ENCODE data around the gene EFCC1. TPM values are rescaled to one million over a fixed set of nuclear protein-coding genes. Genes with fewer than 3 reads are reported as not detected.
A peak's percentile ranks its signal among the peaks of the same experiment; 100 is the strongest.

EFCC1 gene
- total RNA-seq, 1 experiment from 2014 or later, result 1.5 TPM

DNA sequence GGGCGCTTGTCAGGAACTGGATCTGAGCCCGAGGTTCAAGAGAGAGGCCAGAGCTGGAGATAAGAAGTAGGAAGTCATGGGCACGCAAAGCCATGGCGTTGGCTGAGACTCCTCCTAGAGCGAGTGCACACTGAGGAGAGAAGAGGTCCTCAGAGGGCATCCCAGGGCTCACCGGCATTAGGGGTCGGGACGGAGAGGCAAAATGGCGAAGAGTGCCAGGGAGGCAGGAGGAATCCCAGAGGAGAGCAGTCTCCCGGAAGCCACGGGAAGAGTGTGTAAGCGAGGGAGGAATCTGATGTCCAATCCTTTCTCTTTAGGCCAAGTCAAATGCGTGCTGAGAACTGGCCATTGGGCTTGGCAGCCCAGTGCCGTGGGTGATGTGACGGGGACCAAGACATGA, 24.0 kb downstream of the EFCC1 start:
- no peak for DNase-seq (ENCODE audit: low read depth in 1 of 2, low spot score in 2 of 2)
- H3K36me3 ChIP-seq, result no peaks in the 10 kb centered on the region
- peaks cover 23% of the 10 kb centered on the region for H3K4me1 ChIP-seq (replicated peaks)
- no peaks in the 10 kb centered on the region for H3K27me3 ChIP-seq (replicated peaks)
- H3K27ac ChIP-seq, result no peak overlapping the region
- no peaks in the 10 kb centered on the region for H3K9me3 ChIP-seq (replicated peaks)
- no peak overlapping the region for H3K4me3 ChIP-seq

DNA sequence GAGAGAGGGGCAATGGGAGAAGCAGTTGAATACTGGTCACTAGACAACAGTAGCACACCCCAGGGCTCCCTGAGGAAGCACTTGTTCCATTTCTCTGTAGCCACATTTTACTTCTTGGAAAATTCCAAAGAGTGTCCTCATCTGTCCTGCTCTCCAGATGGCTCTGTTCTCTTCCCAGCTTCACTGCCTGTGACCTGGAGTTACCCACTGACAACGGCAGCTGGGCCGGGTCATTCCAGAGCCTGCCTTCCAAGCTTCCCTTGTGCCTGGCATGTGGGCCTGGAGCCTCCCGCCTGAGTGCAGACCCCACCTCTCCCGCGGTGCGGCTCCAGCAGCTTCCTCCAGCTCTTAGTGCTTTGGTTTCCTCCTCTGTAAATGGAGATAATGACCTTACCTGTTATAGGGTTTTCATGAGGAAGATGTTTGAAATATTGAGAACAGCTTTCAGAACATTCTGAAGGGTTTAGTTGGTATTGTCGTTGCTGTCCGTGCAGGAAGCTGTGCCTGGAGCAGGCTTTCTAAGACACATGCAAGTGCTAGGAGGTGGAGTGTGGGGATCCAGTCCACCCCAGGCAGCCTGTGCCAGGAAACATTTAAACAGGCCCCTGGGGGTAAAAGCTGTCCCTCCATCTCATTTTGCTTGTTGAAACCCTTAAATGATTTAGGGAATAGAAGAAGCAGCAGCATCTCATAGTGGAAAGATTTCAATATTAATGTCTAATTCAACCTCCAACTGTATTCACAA, 24.8 kb downstream of the EFCC1 start:
- no peak overlapping the region for H3K27ac ChIP-seq
- no peak for DNase-seq (ENCODE audit: low read depth in 1 of 2, low spot score in 2 of 2)
- H3K9me3 ChIP-seq (replicated peaks), result no peaks in the 10 kb centered on the region
- peaks cover 18% of the 10 kb centered on the region for H3K4me1 ChIP-seq (replicated peaks)
- no peaks in the 10 kb centered on the region for H3K27me3 ChIP-seq (replicated peaks)
- H3K4me3 ChIP-seq, result no peak overlapping the region
- H3K36me3 ChIP-seq, result no peaks in the 10 kb centered on the region

DNA sequence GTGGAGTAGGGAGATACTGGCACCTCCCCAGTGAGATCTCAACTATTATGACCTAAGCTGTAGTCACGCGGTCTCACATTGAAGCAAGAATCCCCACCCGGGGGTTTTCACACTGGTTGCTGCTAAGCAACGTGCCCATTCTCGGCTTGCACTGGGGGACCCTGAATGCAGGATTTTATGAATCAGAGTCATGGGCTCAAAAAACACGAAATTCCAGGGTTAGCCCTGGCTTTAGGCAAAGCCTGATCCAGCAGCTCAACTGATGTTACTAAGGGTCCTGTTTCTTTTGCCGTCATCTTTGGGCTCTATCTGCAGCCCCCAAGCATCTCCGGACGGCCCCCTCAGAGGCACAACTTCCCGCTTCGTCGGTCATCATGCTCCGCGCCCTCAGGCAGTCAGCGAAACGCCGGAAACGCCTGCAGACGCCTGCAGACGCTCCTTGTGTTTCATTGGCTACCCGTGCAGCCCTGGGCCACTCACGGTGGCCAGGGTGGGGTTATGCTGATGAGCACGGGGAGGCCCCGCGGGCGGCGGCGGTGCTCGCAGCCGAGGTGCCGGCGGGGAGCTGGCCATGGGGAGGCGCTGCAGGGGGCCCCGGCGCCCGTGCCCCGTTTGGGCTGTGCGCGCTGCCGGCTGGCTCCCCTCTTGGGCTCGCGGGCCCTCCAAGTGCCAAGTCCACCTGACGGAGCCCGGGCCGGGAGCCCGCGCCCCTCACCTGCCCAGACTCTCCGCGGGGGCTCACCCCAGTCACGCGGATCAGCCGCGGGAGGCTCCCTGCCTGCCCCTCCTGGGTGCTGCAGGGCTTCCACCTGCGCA, 25.8 kb downstream of the EFCC1 start:
- Histone ChIP-seq H3K4me3 (no peak overlapping the region), H3K27ac (no peak overlapping the region), H3K9me3 (replicated peaks) (no peaks in the 10 kb centered on the region), H3K36me3 (no peaks in the 10 kb centered on the region), H3K27me3 (replicated peaks) (no peaks in the 10 kb centered on the region), H3K4me1 (replicated peaks) (peaks cover 9% of the 10 kb centered on the region)
- no peak for DNase-seq (ENCODE audit: low read depth in 1 of 2, low spot score in 2 of 2)

GRCh38 chr3:129027544-129027880, 26.4 kb downstream of the EFCC1 start:
- H3K36me3 ChIP-seq, result no peaks in the 10 kb centered on the region
- H3K9me3 ChIP-seq (replicated peaks), result no peaks in the 10 kb centered on the region
- DNase-seq (ENCODE audit: low read depth in 1 of 2, low spot score in 2 of 2), result no peak
- H3K4me1 ChIP-seq (replicated peaks), result 0 out of 2 replicates have a peak, but pooled peaks cover 7% of the 10 kb centered on the region
- H3K4me3 ChIP-seq, result no peak overlapping the region
- no peak overlapping the region for H3K27ac ChIP-seq
- no peaks in the 10 kb centered on the region for H3K27me3 ChIP-seq (replicated peaks)

GRCh38 chr3:129028866-129029265, 27.8 kb downstream of the EFCC1 start:
- Histone ChIP-seq H3K9me3 (replicated peaks) (no peaks in the 10 kb centered on the region), H3K27me3 (replicated peaks) (no peaks in the 10 kb centered on the region), H3K36me3 (no peaks in the 10 kb centered on the region), H3K4me3 (no peak overlapping the region), H3K27ac (no peak overlapping the region), H3K4me1 (replicated peaks) (0 out of 2 replicates have a peak, but pooled peaks cover 5% of the 10 kb centered on the region)
- DNase-seq (ENCODE audit: low read depth in 1 of 2, low spot score in 2 of 2), result no peak

DNA sequence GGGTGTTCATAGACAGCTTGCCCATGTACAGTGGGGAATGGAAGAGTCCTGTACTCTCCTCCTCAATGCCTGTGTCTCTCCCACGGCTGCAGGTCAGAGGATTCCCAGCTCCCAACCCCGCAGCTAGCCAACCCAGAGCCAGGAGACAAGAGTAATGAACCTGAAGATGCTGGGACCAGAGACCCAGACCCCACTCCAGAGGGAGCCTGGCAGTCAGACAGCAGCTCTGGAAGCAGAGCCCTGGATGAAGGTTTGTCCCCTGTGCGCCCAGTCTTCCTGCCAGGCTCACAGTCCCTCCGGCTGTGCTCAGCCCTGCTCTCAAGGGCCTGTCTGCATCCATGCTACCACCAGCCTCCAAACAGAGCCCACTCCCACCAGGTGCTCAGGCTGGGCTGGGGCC, 29.5 kb downstream of the EFCC1 start:
- H3K4me1 ChIP-seq (replicated peaks), result 0 out of 2 replicates have a peak, but pooled peaks cover 3% of the 10 kb centered on the region
- no peaks in the 10 kb centered on the region for H3K36me3 ChIP-seq
- H3K4me3 ChIP-seq, result no peak overlapping the region
- no peak for DNase-seq (ENCODE audit: low read depth in 1 of 2, low spot score in 2 of 2)
- H3K27ac ChIP-seq, result no peak overlapping the region
- no peaks in the 10 kb centered on the region for H3K27me3 ChIP-seq (replicated peaks)
- no peaks in the 10 kb centered on the region for H3K9me3 ChIP-seq (replicated peaks)

DNA sequence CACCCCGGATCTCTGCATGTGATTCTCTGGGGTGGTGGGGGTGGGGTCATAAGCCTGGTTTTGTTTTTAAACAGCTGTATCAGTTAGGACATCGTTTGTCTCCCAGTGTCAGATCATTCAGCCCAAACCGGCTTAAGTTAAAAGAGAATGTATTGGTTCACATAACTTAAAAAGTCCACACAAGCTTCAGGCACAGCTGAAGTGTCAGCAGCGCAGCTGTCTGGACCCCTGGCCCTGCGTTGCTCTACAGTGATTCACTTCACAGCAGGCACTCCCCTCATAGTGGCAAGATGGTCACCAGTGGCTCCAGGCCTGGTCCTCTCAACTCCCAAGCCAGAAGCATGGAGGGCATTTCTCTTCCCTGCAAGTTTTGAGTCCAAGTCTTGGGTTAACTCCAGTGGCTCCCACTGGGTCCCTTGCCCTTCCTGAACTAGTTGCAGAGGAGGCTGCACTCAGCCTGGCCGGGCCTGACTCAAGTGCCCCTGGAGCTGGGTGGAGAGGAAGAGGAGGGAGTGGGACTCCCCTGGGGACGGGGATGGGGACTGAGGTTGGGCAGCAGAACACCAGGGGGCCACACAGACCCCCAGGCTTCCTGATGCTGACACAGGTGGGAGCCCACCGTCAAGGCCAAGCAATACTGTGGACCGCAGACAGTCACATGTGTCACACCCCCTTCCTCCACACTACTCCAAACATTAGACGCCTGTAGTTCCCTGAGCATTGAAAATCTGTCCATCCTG, 30.5 kb downstream of the EFCC1 start:
- Histone ChIP-seq H3K27ac (no peak overlapping the region), H3K27me3 (replicated peaks) (no peaks in the 10 kb centered on the region), H3K36me3 (no peaks in the 10 kb centered on the region), H3K9me3 (replicated peaks) (no peaks in the 10 kb centered on the region), H3K4me1 (replicated peaks) (0 out of 2 replicates have a peak, but pooled peaks cover 3% of the 10 kb centered on the region), H3K4me3 (no peak overlapping the region)
- no peak for DNase-seq (ENCODE audit: low read depth in 1 of 2, low spot score in 2 of 2)

DNA sequence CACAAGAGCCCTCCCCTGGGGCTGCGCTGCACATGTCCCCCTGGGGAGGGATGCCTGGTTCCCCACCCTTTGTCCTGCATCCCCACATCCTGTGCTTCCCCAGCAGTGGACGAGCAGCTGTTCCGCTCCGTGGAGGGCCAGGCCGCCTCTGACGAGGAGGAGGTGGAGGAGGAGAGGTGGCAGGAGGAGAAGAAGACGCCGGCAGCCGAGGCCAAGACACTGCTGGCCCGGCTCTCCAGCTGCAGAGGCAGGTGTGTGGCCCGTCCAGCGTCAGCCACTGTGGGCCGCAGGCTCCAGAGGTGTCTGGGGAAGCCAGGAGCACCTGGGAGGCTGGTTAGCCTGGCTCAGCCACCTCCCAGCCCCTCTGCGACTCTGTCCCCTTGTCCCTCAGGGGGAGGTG, 31.6 kb downstream of the EFCC1 start:
- no peaks in the 10 kb centered on the region for H3K27me3 ChIP-seq (replicated peaks)

DNA sequence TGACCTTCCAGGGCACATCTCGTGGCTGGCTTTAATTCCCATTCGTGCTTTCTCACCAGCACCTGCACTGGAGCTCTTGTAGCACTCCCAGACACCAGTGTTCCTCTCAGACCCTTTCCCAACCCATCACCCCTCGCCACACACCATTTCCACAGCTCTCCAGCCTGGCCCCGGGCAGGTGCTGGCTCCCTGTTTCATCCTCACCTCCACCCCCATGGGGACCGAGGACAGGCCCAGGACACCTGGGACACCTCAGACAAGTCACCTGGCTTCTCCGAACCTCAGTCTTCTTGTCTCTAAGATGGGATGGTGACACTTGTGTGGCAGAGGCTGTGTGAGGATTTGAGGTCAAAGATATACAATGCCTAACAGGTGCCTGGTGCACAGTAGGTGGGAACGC, 32.0 kb downstream of the EFCC1 start:
- H3K27ac ChIP-seq, result no peak overlapping the region
- 0 out of 2 replicates have a peak, but pooled peaks cover 3% of the 10 kb centered on the region for H3K4me1 ChIP-seq (replicated peaks)
- H3K9me3 ChIP-seq (replicated peaks), result no peaks in the 10 kb centered on the region
- H3K36me3 ChIP-seq, result no peaks in the 10 kb centered on the region
- no peaks in the 10 kb centered on the region for H3K27me3 ChIP-seq (replicated peaks)
- no peak overlapping the region for H3K4me3 ChIP-seq
- no peak for DNase-seq (ENCODE audit: low read depth in 1 of 2, low spot score in 2 of 2)

More for the DNA sequence above, 31.6 kb downstream of the EFCC1 start:
- Histone ChIP-seq H3K4me3 (no peak overlapping the region), H3K27ac (no peak overlapping the region), H3K4me1 (replicated peaks) (0 out of 2 replicates have a peak, but pooled peaks cover 3% of the 10 kb centered on the region), H3K9me3 (replicated peaks) (no peaks in the 10 kb centered on the region), H3K36me3 (no peaks in the 10 kb centered on the region)
- peak in 1 of 2 experiments; percentile 35 for DNase-seq (ENCODE audit: low read depth in 1 of 2, low spot score in 2 of 2)

- no peaks in the 10 kb centered on the region for H3K36me3 ChIP-seq
- peak in 1 of 2 experiments; percentile 33 for DNase-seq (ENCODE audit: low read depth in 1 of 2, low spot score in 2 of 2)
- H3K27ac ChIP-seq, result no peak overlapping the region
- no peaks in the 10 kb centered on the region for H3K27me3 ChIP-seq (replicated peaks)
- H3K9me3 ChIP-seq (replicated peaks), result no peaks in the 10 kb centered on the region
- H3K4me1 ChIP-seq (replicated peaks), result 0 out of 2 replicates have a peak, but pooled peaks cover 3% of the 10 kb centered on the region
- H3K4me3 ChIP-seq, result no peak overlapping the region
Observed at GRCh38 chr3:129033633-129034321, 32.7 kb downstream of the EFCC1 start.

GRCh38 chr3:129034642-129035041, 33.5 kb downstream of the EFCC1 start:
- Histone ChIP-seq H3K4me1 (replicated peaks) (0 out of 2 replicates have a peak, but pooled peaks cover 3% of the 10 kb centered on the region), H3K36me3 (no peaks in the 10 kb centered on the region), H3K27ac (no peak overlapping the region), H3K9me3 (replicated peaks) (no peaks in the 10 kb centered on the region), H3K4me3 (no peak overlapping the region), H3K27me3 (replicated peaks) (no peaks in the 10 kb centered on the region)
- DNase-seq (ENCODE audit: low read depth in 1 of 2, low spot score in 2 of 2), result peak in 1 of 2 experiments; percentile 43

GRCh38 chr3:129035360-129036221, 34.5 kb downstream of the EFCC1 start:
- no peak for DNase-seq (ENCODE audit: low read depth in 1 of 2, low spot score in 2 of 2)
- Histone ChIP-seq H3K4me3 (no peak overlapping the region), H3K9me3 (replicated peaks) (no peaks in the 10 kb centered on the region), H3K4me1 (replicated peaks) (0 out of 2 replicates have a peak, but pooled peaks cover under 1% of the 10 kb centered on the region), H3K27ac (no peak overlapping the region), H3K27me3 (replicated peaks) (no peaks in the 10 kb centered on the region), H3K36me3 (no peaks in the 10 kb centered on the region)
